ENCODE data around the gene ASPSCR1. TPM values are rescaled to one million over a fixed set of nuclear protein-coding genes. Genes with fewer than 3 reads are reported as not detected.

The ASPSCR1 gene
- total RNA-seq, 1 experiment from 2014 or later: 59.2 TPM

GRCh38 chr17:82017612-82018151, 40.3 kb downstream of the ASPSCR1 start:
- Histone ChIP-seq H3K36me3 (ENCODE audit: control insufficient read depth, insufficient read depth, low read length) (no peaks in the 10 kb centered on the region; the same call in 1 of the 2 replicates), H3K4me1 (peaks cover 11% of the 10 kb centered on the region), H3K9me3 (no peaks in the 10 kb centered on the region), H3K4me3 (ENCODE audit: low read depth, low read length) (no peak overlapping the region), H3K27me3 (replicated peaks; ENCODE audit: control insufficient read depth, insufficient read depth, low read length) (no peaks in the 10 kb centered on the region)
- no peaks in the 10 kb centered on the region for H3K4me1 Mint-ChIP-seq (ENCODE audit: low read depth, unreplicated experiment)
- no peak for DNase-seq
- BruUV-seq (replicated peaks): no TSS peak
- no peak for TF ChIP-seq CTCF (IDR thresholded peaks at IDR 0.05; ENCODE audit: insufficient read depth in 1 of 2, low read depth in 1 of 2, low read length in 1 of 2, severe bottlenecking in 1 of 2, unreplicated experiment in 1 of 2)
- H3K36me3 Mint-ChIP-seq (ENCODE audit: insufficient read depth, unreplicated experiment): peaks cover 56% of the 10 kb centered on the region
- H3K9me3 Mint-ChIP-seq (ENCODE audit: unreplicated experiment): no peaks in the 10 kb centered on the region
- ChIA-PET POLR2A (no interaction called here), CTCF (no interaction called here)
- H3K27me3 Mint-ChIP-seq (ENCODE audit: insufficient read depth, unreplicated experiment): no peaks in the 10 kb centered on the region
- H3K27ac Mint-ChIP-seq (ENCODE audit: unreplicated experiment): no peak overlapping the region
- H3K4me3 Mint-ChIP-seq (ENCODE audit: unreplicated experiment): no peak overlapping the region
- intact Hi-C loops (cut with micrococcal nuclease; ENCODE audit: unreplicated experiment): no loop called here

GRCh38 chr17:82018152-82018988, 40.9 kb downstream of the ASPSCR1 start:
- peaks cover 62% of the 10 kb centered on the region for H3K36me3 Mint-ChIP-seq (ENCODE audit: insufficient read depth, unreplicated experiment)
- intact Hi-C loops (cut with micrococcal nuclease; ENCODE audit: unreplicated experiment): no loop called here
- H3K4me3 ChIP-seq (ENCODE audit: low read depth, low read length): no peak overlapping the region
- H3K27ac Mint-ChIP-seq (ENCODE audit: unreplicated experiment): no peak overlapping the region
- H3K9me3 Mint-ChIP-seq (ENCODE audit: unreplicated experiment): no peaks in the 10 kb centered on the region
- DNase-seq: no peak
- BruUV-seq (replicated peaks): no TSS peak
- no peak overlapping the region for H3K4me3 Mint-ChIP-seq (ENCODE audit: unreplicated experiment)
- H3K27me3 ChIP-seq (replicated peaks; ENCODE audit: control insufficient read depth, insufficient read depth, low read length): no peaks in the 10 kb centered on the region
- H3K27me3 Mint-ChIP-seq (ENCODE audit: insufficient read depth, unreplicated experiment): no peaks in the 10 kb centered on the region
- no peaks in the 10 kb centered on the region for H3K9me3 ChIP-seq
- H3K4me1 ChIP-seq: peaks cover 9% of the 10 kb centered on the region
- TF ChIP-seq CTCF (IDR thresholded peaks at IDR 0.05; ENCODE audit: insufficient read depth in 1 of 2, low read depth in 1 of 2, low read length in 1 of 2, severe bottlenecking in 1 of 2, unreplicated experiment in 1 of 2): no peak
- no peaks in the 10 kb centered on the region for H3K4me1 Mint-ChIP-seq (ENCODE audit: low read depth, unreplicated experiment)
- CTCF ChIA-PET: no interaction called here
- POLR2A ChIA-PET: no interaction called here
- H3K36me3 ChIP-seq (ENCODE audit: control insufficient read depth, insufficient read depth, low read length): no peaks in the 10 kb centered on the region; the same call in 1 of the 2 replicates

GRCh38 chr17:82018989-82019689, 41.7 kb downstream of the ASPSCR1 start:
- intact Hi-C loops (cut with micrococcal nuclease; ENCODE audit: unreplicated experiment): no loop called here
- Histone ChIP-seq H3K36me3 (ENCODE audit: control insufficient read depth, insufficient read depth, low read length) (no peaks in the 10 kb centered on the region; the same call in 1 of the 2 replicates), H3K4me1 (peaks cover 9% of the 10 kb centered on the region), H3K4me3 (ENCODE audit: low read depth, low read length) (no peak overlapping the region), H3K27me3 (replicated peaks; ENCODE audit: control insufficient read depth, insufficient read depth, low read length) (no peaks in the 10 kb centered on the region), H3K9me3 (no peaks in the 10 kb centered on the region)
- Mint-ChIP-seq H3K27me3 (ENCODE audit: insufficient read depth, unreplicated experiment) (no peaks in the 10 kb centered on the region), H3K9me3 (ENCODE audit: unreplicated experiment) (no peaks in the 10 kb centered on the region), H3K36me3 (ENCODE audit: insufficient read depth, unreplicated experiment) (peaks cover 61% of the 10 kb centered on the region), H3K27ac (ENCODE audit: unreplicated experiment) (no peak overlapping the region), H3K4me3 (ENCODE audit: unreplicated experiment) (no peak overlapping the region), H3K4me1 (ENCODE audit: low read depth, unreplicated experiment) (no peaks in the 10 kb centered on the region)
- DNase-seq: no peak
- POLR2A ChIA-PET: interaction anchor here (0.6 kb wide), 1 partner anchor 19 kb away, joined by 3 read pairs; the partner anchor contains the start of gene DCXR
- no peak for TF ChIP-seq CTCF (IDR thresholded peaks at IDR 0.05; ENCODE audit: insufficient read depth in 1 of 2, low read depth in 1 of 2, low read length in 1 of 2, severe bottlenecking in 1 of 2, unreplicated experiment in 1 of 2)
- CTCF ChIA-PET: interaction anchor here (0.5 to 5.0 kb wide), 10 partner anchors 12 to 1063 kb away, joined by 3 to 92 read pairs (median 5); partner anchors contain the start of genes DCXR, NOTUM and RAC3
- TSS peak; percentile 21 for BruUV-seq (replicated peaks)
